Neuronal stem cell (in vitro differentiated cells): ENCODE data around the gene BTG4.

Source experiments
- DNase-seq: peaks from one replicate; pipeline ENCODE4 v3.0.0-alpha.2; 2013; ENCODE audit warnings: low spot score
- H2AFZ ChIP-seq: one replicate; pipeline ENCODE4 v1.6.1; 2013; ENCODE audit warnings: mild to moderate bottlenecking, low read length, inconsistent platforms
- H2AK5ac ChIP-seq: 2 replicates; pipeline ENCODE4 v1.6.1; 2013; ENCODE audit warnings: low read depth, mild to moderate bottlenecking, inconsistent platforms, low read length, moderate library complexity, mixed read lengths
- H2BK120ac ChIP-seq: 2 replicates; pipeline ENCODE4 v1.6.1; 2013; ENCODE audit warnings: low read depth, mild to moderate bottlenecking, inconsistent platforms, low read length, moderate library complexity, mixed read lengths
- H2BK12ac ChIP-seq: one replicate; pipeline ENCODE4 v1.6.1; 2013; ENCODE audit warnings: low read length, inconsistent platforms
- H2BK15ac ChIP-seq: 2 replicates; pipeline ENCODE4 v1.6.1; 2013; ENCODE audit warnings: mild to moderate bottlenecking, low read length, inconsistent platforms, mixed read lengths
- H2BK5ac ChIP-seq: one replicate; pipeline ENCODE4 v1.6.1; 2013; ENCODE audit warnings: inconsistent platforms, mild to moderate bottlenecking, low read length, moderate library complexity
- H3K14ac ChIP-seq: one replicate; pipeline ENCODE4 v1.6.1; 2013; ENCODE audit warnings: low read length, inconsistent platforms
- H3K18ac ChIP-seq: 2 replicates; pipeline ENCODE4 v1.6.1; 2013; ENCODE audit warnings: low read length, inconsistent platforms
- H3K23ac ChIP-seq: 2 replicates; pipeline ENCODE4 v1.6.1; 2013; ENCODE audit warnings: low read depth, mild to moderate bottlenecking, mixed read lengths, low read length, inconsistent platforms; ENCODE audit not compliant: poor library complexity
- H3K27ac ChIP-seq: replicated peaks from 3 replicates; pipeline ENCODE4 v1.5.1; 2013; ENCODE audit warnings: low read length, inconsistent platforms
- H3K27me3 ChIP-seq, 3 experiments: 2 replicates each; pipeline ENCODE4 v1.6.1; 2013; ENCODE audit warnings: low read length in 3 of 3, mild to moderate bottlenecking in 2 of 3, inconsistent platforms in 1 of 3, low read depth in 1 of 3, mixed read lengths in 1 of 3, moderate library complexity in 1 of 3; ENCODE audit not compliant: control insufficient read depth in 3 of 3, insufficient read depth in 3 of 3
- H3K36me3 ChIP-seq, 2 donors: replicated peaks in 1 of 2; 2 replicates each; pipeline ENCODE4 v1.6.1; 2013; ENCODE audit warnings: low read length in 2 of 2; ENCODE audit not compliant: control insufficient read depth in 2 of 2, insufficient read depth in 2 of 2
- H3K4ac ChIP-seq: 2 replicates; pipeline ENCODE4 v1.6.1; 2013; ENCODE audit warnings: inconsistent platforms, mild to moderate bottlenecking, low read length, moderate library complexity
- H3K4me1 ChIP-seq, 2 donors: 1 replicate in 1 of 2; 2 replicates in 1 of 2; pipeline ENCODE4 v1.6.1; 2013; ENCODE audit warnings: low read length in 2 of 2, low read depth in 1 of 2; ENCODE audit not compliant: control insufficient read depth in 2 of 2, insufficient read depth in 1 of 2
- H3K4me2 ChIP-seq: one replicate; pipeline ENCODE4 v1.6.1; 2013; ENCODE audit warnings: mild to moderate bottlenecking, low read length, inconsistent platforms; ENCODE audit not compliant: insufficient read depth, poor library complexity, severe bottlenecking
- H3K4me3 ChIP-seq, 2 donors: 2 replicates each; pipeline ENCODE4 v1.5.1; 2013; ENCODE audit warnings: low read length in 2 of 2, mild to moderate bottlenecking in 2 of 2, inconsistent platforms in 1 of 2, moderate library complexity in 1 of 2
- H3K79me1 ChIP-seq: one replicate; pipeline ENCODE4 v1.6.1; 2013; ENCODE audit warnings: low read depth, mild to moderate bottlenecking, inconsistent platforms, low read length, moderate library complexity
- H3K9ac ChIP-seq: one replicate; pipeline ENCODE4 v1.6.1; 2013; ENCODE audit warnings: mild to moderate bottlenecking, low read depth, low read length, inconsistent platforms; ENCODE audit not compliant: poor library complexity
- H3K9me3 ChIP-seq, 2 donors: replicated peaks in 1 of 2; 2 replicates each; pipeline versions ENCODE3 to v1.6.1; 2013; ENCODE audit warnings: low read length in 2 of 2, mild to moderate bottlenecking in 2 of 2, inconsistent platforms in 1 of 2, low read depth in 1 of 2, mixed read lengths in 1 of 2, moderate library complexity in 1 of 2; ENCODE audit not compliant: control insufficient read depth in 2 of 2, insufficient read depth in 1 of 2
- H4K8ac ChIP-seq: one replicate; pipeline ENCODE4 v1.6.1; 2013; ENCODE audit warnings: low read depth, mild to moderate bottlenecking, inconsistent platforms, low read length, moderate library complexity
- H4K91ac ChIP-seq: one replicate; pipeline ENCODE4 v1.6.1; 2013; ENCODE audit warnings: low read length, low read depth, mild to moderate bottlenecking, inconsistent platforms; ENCODE audit not compliant: poor library complexity
- WGBS, 2 donors: extraction: QIAGEN DNeasy Blood & Tissue Kit; methylation state at CpG; one replicate each; pipeline ENCODE4 v1.1.7; 2013; ENCODE audit warnings: missing lambda C conversion rate in 2 of 2, mixed read lengths in 1 of 2; ENCODE audit not compliant: insufficient read length in 2 of 2, insufficient replicate concordance in 1 of 2; ENCODE audit errors: extremely low coverage in 2 of 2; 5-methylcytosine and 5-hydroxymethylcytosine counted together

BTG4 gene

GRCh38 chr11:111542606-111543275, 30.6 kb upstream of the BTG4 start:
- WGBS, 2 donors: no CpG with 5 or more reads among the region's 10 CpGs
- H3K4me2 ChIP-seq: no peak overlapping the region
- H3K27me3 ChIP-seq: peaks cover 15 to 75% (median 45%) of the 10 kb centered on the region in 3 experiments
- no peak overlapping the region for H2BK15ac ChIP-seq
- H3K79me1 ChIP-seq: no peaks in the 10 kb centered on the region
- no peak overlapping the region for H2BK12ac ChIP-seq
- no peak overlapping the region for H3K9ac ChIP-seq
- H2AFZ ChIP-seq: no peak overlapping the region
- H3K4me3 ChIP-seq: no peak overlapping the region
- H3K14ac ChIP-seq: no peak overlapping the region
- no peak overlapping the region for H3K18ac ChIP-seq
- H2AK5ac ChIP-seq: no peak overlapping the region
- no peak overlapping the region for H3K23ac ChIP-seq
- no peak overlapping the region for H2BK120ac ChIP-seq
- H3K36me3 ChIP-seq: no peaks in the 10 kb centered on the region
- H3K9me3 ChIP-seq: peaks cover 0 to 3% of the 10 kb centered on the region in 2 donors
- H2BK5ac ChIP-seq: no peak overlapping the region
- no peak overlapping the region for H3K4ac ChIP-seq
- DNase-seq: no peak
- no peak overlapping the region for H3K27ac ChIP-seq
- no peak overlapping the region for H4K8ac ChIP-seq
- H4K91ac ChIP-seq: no peak overlapping the region
- peaks cover 7 to 8% of the 10 kb centered on the region in 2 donors for H3K4me1 ChIP-seq

- no peak overlapping the region for H2BK5ac ChIP-seq
- no peak overlapping the region for H2BK12ac ChIP-seq
- H3K14ac ChIP-seq: no peak overlapping the region
- H3K9ac ChIP-seq: peak overlapping the region; percentile 85
- no peaks in the 10 kb centered on the region for H3K79me1 ChIP-seq
- H3K4me1 ChIP-seq: peaks cover 7 to 8% of the 10 kb centered on the region in 2 donors
- no peak overlapping the region for H2BK120ac ChIP-seq
- peak overlapping the region; percentile 20 for H2AK5ac ChIP-seq
- H3K4me2 ChIP-seq: peak overlapping the region; percentile 93
- no peak overlapping the region for H4K91ac ChIP-seq
- peaks cover 0 to 3% of the 10 kb centered on the region in 2 donors for H3K9me3 ChIP-seq
- H3K36me3 ChIP-seq: no peaks in the 10 kb centered on the region
- WGBS, 2 donors: no CpG with 5 or more reads among the region's 41 CpGs
- H3K27ac ChIP-seq: no peak overlapping the region
- no peak overlapping the region for H4K8ac ChIP-seq
- H3K4me3 ChIP-seq: peak overlapping the region in 1 of 2 donors; percentile 86
- peak overlapping the region; percentile 40 for H3K23ac ChIP-seq
- H2BK15ac ChIP-seq: peak overlapping the region; percentile 6
- H3K18ac ChIP-seq: peak overlapping the region; percentile 77
- peak; percentile 9 for DNase-seq
- H2AFZ ChIP-seq: peak overlapping the region; percentile 87
- peaks cover 15 to 84% (median 45%) of the 10 kb centered on the region in 3 experiments for H3K27me3 ChIP-seq
- H3K4ac ChIP-seq: no peak overlapping the region
Observed at GRCh38 chr11:111541254-111542061, 29.3 kb upstream of the BTG4 start.

- H3K18ac ChIP-seq: peak overlapping the region; percentile 77
- H3K27ac ChIP-seq: no peak overlapping the region
- H3K23ac ChIP-seq: peak overlapping the region; percentile 86
- H2AK5ac ChIP-seq: peak overlapping the region; percentile 20
- no peak overlapping the region for H2BK120ac ChIP-seq
- peak overlapping the region; percentile 93 for H3K4me2 ChIP-seq
- H3K14ac ChIP-seq: no peak overlapping the region
- H2BK15ac ChIP-seq: no peak overlapping the region
- no peak overlapping the region for H3K4ac ChIP-seq
- WGBS, 2 donors: no CpG with 5 or more reads among the region's 22 CpGs
- H4K91ac ChIP-seq: no peak overlapping the region
- no peak overlapping the region for H4K8ac ChIP-seq
- H2AFZ ChIP-seq: peak overlapping the region; percentile 87
- peaks cover 0 to 3% of the 10 kb centered on the region in 2 donors for H3K9me3 ChIP-seq
- no peaks in the 10 kb centered on the region for H3K36me3 ChIP-seq
- peaks cover 7 to 8% of the 10 kb centered on the region in 2 donors for H3K4me1 ChIP-seq
- DNase-seq: no peak
- peaks cover 15 to 87% (median 45%) of the 10 kb centered on the region in 3 experiments for H3K27me3 ChIP-seq
- H3K9ac ChIP-seq: peak overlapping the region; percentile 85
- no peak overlapping the region for H2BK5ac ChIP-seq
- H3K79me1 ChIP-seq: no peaks in the 10 kb centered on the region
- peak overlapping the region; percentile 43 for H2BK12ac ChIP-seq
- peak overlapping the region; percentile 28 to 86 for H3K4me3 ChIP-seq
Observed at GRCh38 chr11:111540937-111541253, 28.7 kb upstream of the BTG4 start.
